GM12878 (cell line): Measurements from ENCODE around the gene JAKMIP1. TPM values are rescaled to one million over a fixed set of nuclear protein-coding genes. Genes with fewer than 3 reads are reported as not detected.

Experiments
- ATAC-seq: fragments of 200-7000 bp; cut with Tn5 transposase; 3 replicates; pipeline ENCODE4 v1.9.1; 2020; ENCODE audit warnings: mild to moderate bottlenecking, moderate library complexity
- BruUV-seq: library from RNA; stranded (reverse); fragments of 400-500 nt; replicated peaks from 2 replicates; lab custom pipeline; 2021; lab: Mats Ljungman, UMichigan
- CTCF ChIA-PET: fragments of 300-600 bp; sonication (Branson Sonifier 250); formaldehyde crosslinking; extraction: SDS; loops from one replicate; lab custom pipeline; 2021; ENCODE audit warnings: inconsistent platforms; lab: Yijun Ruan, JAX
- POLR2A ChIA-PET: fragments of 350-600 bp; formaldehyde crosslinking; extraction: SDS; loops from one replicate; lab custom pipeline; 2021; ENCODE audit warnings: inconsistent platforms; lab: Charles Lee
- RAD21 ChIA-PET: fragments of 300-600 bp; sonication (Branson Sonifier 250); formaldehyde crosslinking; loops from one replicate; lab custom pipeline; 2023; ENCODE audit warnings: antibody characterized with exemption; ENCODE audit not compliant: unreplicated experiment; lab: Charles Lee
- SMC1A ChIA-PET: fragments of 300-600 bp; sonication (Branson Sonifier 250); formaldehyde crosslinking; loops from one replicate; lab custom pipeline; 2023; ENCODE audit not compliant: unreplicated experiment, uncharacterized antibody; lab: Charles Lee
- DNase-seq: peaks from one replicate; pipeline ENCODE4 v3.0.0-alpha.2; 2011; ENCODE audit warnings: low read depth, low spot score
- FAIRE-seq: peaks from 3 replicates; lab custom pipeline; 2011; peaks lifted over from hg19 to GRCh38; lab: Jason Lieb, UNC
- H2AFZ ChIP-seq: 2 replicates; pipeline ENCODE4 v1.6.0; 2011; ENCODE audit warnings: low read depth, low read length, control low read depth; ENCODE audit not compliant: control insufficient read depth
- H3K27ac ChIP-seq: 2 replicates; pipeline ENCODE4 v1.5.1; 2011; ENCODE audit warnings: control low read depth; ENCODE audit not compliant: control insufficient read depth, insufficient read depth
- H3K27me3 ChIP-seq, 2 experiments: replicated peaks in 1 of 2; 2 replicates each; pipeline versions ENCODE4 v1.6.0 to v1.6.1; 2011; ENCODE audit warnings: low read length in 1 of 2; ENCODE audit not compliant: control insufficient read depth in 2 of 2, insufficient read depth in 2 of 2
- H3K36me3 ChIP-seq, 2 experiments: 2 replicates each; pipeline ENCODE4 v1.5.1; 2011; ENCODE audit warnings: low read length in 1 of 2; ENCODE audit not compliant: control insufficient read depth in 2 of 2, insufficient read depth in 2 of 2
- H3K4me1 ChIP-seq: 2 replicates; pipeline ENCODE4 v1.6.1; 2011; ENCODE audit warnings: mild to moderate bottlenecking, low read length, moderate library complexity, mixed read lengths; ENCODE audit not compliant: control insufficient read depth, insufficient read depth
- H3K4me2 ChIP-seq: 2 replicates; pipeline ENCODE4 v1.6.0; 2011; ENCODE audit warnings: control low read depth; ENCODE audit not compliant: control insufficient read depth, insufficient read depth
- H3K4me3 ChIP-seq: fragments of 200-600 bp; sonication (generic); 2 replicates; pipeline ENCODE4 v1.5.1; 2016
- H3K79me2 ChIP-seq: 2 replicates; pipeline ENCODE4 v1.6.0; 2011; ENCODE audit warnings: low read length; ENCODE audit not compliant: control insufficient read depth, insufficient read depth
- H3K9ac ChIP-seq: 2 replicates; pipeline ENCODE4 v1.8.0; 2011; ENCODE audit warnings: low read length, control low read depth, mixed read lengths; ENCODE audit not compliant: control insufficient read depth, insufficient read depth
- H3K9me3 ChIP-seq: replicated peaks from 3 replicates; pipeline ENCODE4 v1.5.1; 2011; ENCODE audit warnings: mild to moderate bottlenecking, low read length; ENCODE audit not compliant: control insufficient read depth, insufficient read depth
- H4K20me1 ChIP-seq: 2 replicates; pipeline ENCODE4 v1.6.0; 2011; ENCODE audit not compliant: control insufficient read depth, insufficient read depth
- BACH1 ChIP-seq: fragments of 450-650 bp; IDR thresholded peaks from 2 replicates; pipeline ENCODE4 v1.6.1; 2017; ENCODE audit warnings: mild to moderate bottlenecking, borderline replicate concordance
- MEF2B ChIP-seq: fragments of 450-650 bp; IDR thresholded peaks from 2 replicates; pipeline ENCODE4 v1.6.1; 2018; ENCODE audit warnings: mild to moderate bottlenecking, moderate library complexity; ENCODE audit not compliant: partially characterized antibody, poor library complexity, severe bottlenecking
- NFYB ChIP-seq: IDR thresholded peaks from 2 replicates; pipeline ENCODE4 v1.6.1; 2011; ENCODE audit warnings: low read depth, mild to moderate bottlenecking, low read length, improper control_type of control experiment, moderate library complexity; ENCODE audit not compliant: insufficient read depth
- POLR2A ChIP-seq: IDR thresholded peaks from 2 replicates; pipeline ENCODE4 v1.6.1; 2011; ENCODE audit warnings: low read depth, mild to moderate bottlenecking, low read length
- RCOR1 ChIP-seq: conservative IDR thresholded peaks from 2 replicates; pipeline ENCODE4 v1.6.1; 2012; ENCODE audit warnings: low read depth, low read length, improper control_type of control experiment
- SPI1 ChIP-seq: IDR thresholded peaks from 2 replicates; pipeline ENCODE4 v1.6.1; 2011; ENCODE audit warnings: low read depth, mild to moderate bottlenecking, low read length, moderate library complexity, borderline replicate concordance; ENCODE audit not compliant: insufficient read depth
- SREBF1 ChIP-seq: IDR thresholded peaks from 2 replicates; pipeline ENCODE4 v1.6.1; 2012; ENCODE audit warnings: mild to moderate bottlenecking, low read length
- WGBS: methylation state at CpG from one replicate; pipeline ENCODE4 v1.1.6; 2016; ENCODE audit warnings: low lambda C conversion rate; ENCODE audit not compliant: insufficient replicate concordance, insufficient coverage; ENCODE audit errors: missing lambda C conversion rate; 5-methylcytosine and 5-hydroxymethylcytosine counted together
- in situ Hi-C: fragments of 300-500 bp; cut with MboI; formaldehyde crosslinking; loops from 9 replicates; pipeline ENCODE4 v1.14.3; 2018; ENCODE audit warnings: mixed read lengths
- intact Hi-C: fragments of 100-400 bp; cut with micrococcal nuclease; formaldehyde crosslinking; loops from one replicate; pipeline ENCODE4 v1.14.2; 2022; ENCODE audit not compliant: unreplicated experiment
- polyA plus RNA-seq, 11 experiments: library from polyadenylated mRNA; depleted of rRNA in 4 of 11; unstranded in 6 of 11; stranded (reverse) in 5 of 11; fragments of >200 nt; fragmentation: Nextera tagmentation in 4 of 11; fragmentation: Illumina TruSeq in 1 of 11; extraction: Ambion mirVana in 4 of 11; extraction: Trizol in 1 of 11; gene quantifications; 1 replicate in 1 of 11; 2 replicates in 10 of 11; pipeline versions ENCODE4 v1.2.1 to v1.2.3, GENCODE V29; 2011 to 2016; ENCODE audit warnings: inconsistent platforms in 2 of 11, missing spikeins in 2 of 11, low read depth in 1 of 11
- total RNA-seq, 4 experiments: library from RNA; depleted of rRNA in 3 of 4; stranded (reverse); fragments of >200 nt in 3 of 4; fragmentation: Illumina TruSeq in 1 of 4; extraction: Trizol in 1 of 4; gene quantifications; 2 replicates each; pipeline versions ENCODE4 v1.2.1 to v1.2.3, GENCODE V29; 2013 to 2021
- TF ChIP-seq, protein P1 (sequence below): fragments of 450-650 bp; IDR thresholded peaks from 2 replicates; pipeline ENCODE4 v1.6.1; 2014; ENCODE audit warnings: mild to moderate bottlenecking

JAKMIP1 gene
- total and polyA plus RNA-seq, 10 of the 15 experiments (the other 5 are each of a cell fraction or from before 2014, with no cell fraction given): 0.52 to 16.7 (median 12.3) TPM

DNA sequence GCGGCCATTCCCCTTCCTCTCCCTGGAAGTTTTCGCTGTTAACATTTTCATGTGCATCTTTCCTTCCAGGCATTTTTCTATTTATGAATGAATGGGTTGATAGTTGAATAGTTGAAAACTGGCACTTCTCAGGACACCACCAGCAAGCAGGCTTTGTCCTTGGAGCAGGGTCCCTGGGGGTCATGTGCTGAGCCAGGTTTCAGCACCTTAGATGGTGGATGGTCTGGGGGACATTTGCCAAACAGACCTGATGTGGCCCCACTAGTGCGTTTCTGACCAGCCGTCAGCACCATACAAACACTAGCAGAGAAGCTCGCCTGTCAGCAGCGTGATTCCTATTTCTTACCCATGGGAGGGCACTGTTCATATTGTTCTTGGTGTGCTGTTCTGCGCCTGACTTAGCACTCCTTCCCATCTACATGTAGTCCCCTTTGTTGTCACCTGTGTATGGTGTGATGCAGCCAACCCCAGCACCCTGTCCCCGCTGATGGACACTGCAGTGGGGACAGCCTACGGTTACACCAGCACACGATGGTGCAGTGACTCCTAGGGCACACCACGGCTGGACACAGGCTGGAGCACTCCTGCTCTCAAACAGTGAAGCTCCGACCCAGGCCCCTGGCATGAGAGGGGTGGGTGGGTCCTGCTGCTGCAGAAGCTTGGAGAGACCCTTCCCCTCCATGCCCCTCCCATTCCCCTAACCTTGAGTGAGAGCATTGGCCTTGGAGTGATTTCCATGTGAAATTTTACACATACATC lies 42.1 kb upstream of the JAKMIP1 start:
- no peak overlapping the region for H3K4me2 ChIP-seq
- TF ChIP-seq NFYB (no peak), POLR2A (no peak), SREBF1 (no peak), MEF2B (no peak), BACH1 (no peak), RCOR1 (no peak), SPI1 (no peak)
- TF ChIP-seq, protein P1, sequence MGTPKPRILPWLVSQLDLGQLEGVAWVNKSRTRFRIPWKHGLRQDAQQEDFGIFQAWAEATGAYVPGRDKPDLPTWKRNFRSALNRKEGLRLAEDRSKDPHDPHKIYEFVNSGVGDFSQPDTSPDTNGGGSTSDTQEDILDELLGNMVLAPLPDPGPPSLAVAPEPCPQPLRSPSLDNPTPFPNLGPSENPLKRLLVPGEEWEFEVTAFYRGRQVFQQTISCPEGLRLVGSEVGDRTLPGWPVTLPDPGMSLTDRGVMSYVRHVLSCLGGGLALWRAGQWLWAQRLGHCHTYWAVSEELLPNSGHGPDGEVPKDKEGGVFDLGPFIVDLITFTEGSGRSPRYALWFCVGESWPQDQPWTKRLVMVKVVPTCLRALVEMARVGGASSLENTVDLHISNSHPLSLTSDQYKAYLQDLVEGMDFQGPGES: no peak
- TF ChIP-seq, all 136 proteins: peak for 0
- ChIA-PET CTCF (no interaction called here), SMC1A (no interaction called here), RAD21 (no interaction called here), POLR2A (no interaction called here)
- H2AFZ ChIP-seq: no peak overlapping the region
- no peaks in the 10 kb centered on the region for H3K4me1 ChIP-seq
- 59% methylated on average over 12 of the region's 12 CpGs for WGBS
- H3K9me3 ChIP-seq: peaks cover 12% of the 10 kb centered on the region; the same call in 2 of the 3 replicates
- H4K20me1 ChIP-seq: no peaks in the 10 kb centered on the region
- no peaks in the 10 kb centered on the region for H3K79me2 ChIP-seq
- H3K9ac ChIP-seq: no peak overlapping the region
- ATAC-seq (no peak), DNase-seq (no peak), FAIRE-seq (no peak)
- no peak overlapping the region for H3K27ac ChIP-seq
- H3K27me3 ChIP-seq: no peaks in the 10 kb centered on the region; a peak in 1 of 4 replicates
- intact Hi-C loops (no loop called here), in situ Hi-C loops (no loop called here)
- BruUV-seq: no TSS peak
- no peak overlapping the region for H3K4me3 ChIP-seq
- H3K36me3 ChIP-seq: no peaks in the 10 kb centered on the region
